ENCODE measurements around the gene RGS19.

DNA sequence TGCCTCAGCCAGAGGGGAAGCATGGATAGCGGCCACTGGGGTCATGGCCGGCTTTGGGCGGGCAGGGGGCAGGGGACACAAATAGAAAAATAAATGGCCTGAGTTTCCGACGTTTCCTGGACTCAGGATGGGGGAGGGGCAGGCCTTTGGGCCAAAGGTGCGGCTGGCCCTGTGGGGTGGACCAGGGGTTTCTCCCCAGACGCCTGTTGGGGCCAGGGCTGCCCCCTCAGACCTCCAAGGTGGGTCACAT is 22.8 kb downstream of the RGS19 start:
- no peak for TF ChIP-seq POLR2AphosphoS5 (IDR thresholded peaks at IDR 0.05; ENCODE audit: low read depth, low read length)
- no peak for TF ChIP-seq RAD21 (IDR thresholded peaks at IDR 0.05; ENCODE audit: low read length)

Data from SK-N-SH (cell line).